Astrocyte (in vitro differentiated cells and primary cell): Measurements from ENCODE around the gene EXOC6. TPM values are rescaled to one million over a fixed set of nuclear protein-coding genes. Genes with fewer than 3 reads are reported as not detected.

Source experiments
- DNase-seq: peaks from one replicate; pipeline ENCODE4 v3.0.0-alpha.2; 2010; ENCODE audit warnings: low read depth
- FAIRE-seq: peaks from 2 replicates; lab custom pipeline; 2011; peaks lifted over from hg19 to GRCh38; lab: Jason Lieb, UNC
- H2AFZ ChIP-seq: 2 replicates; pipeline ENCODE4 v1.6.0; 2012; ENCODE audit warnings: low read depth, low read length, inconsistent platforms
- H3K27ac ChIP-seq: 2 replicates; pipeline ENCODE4 v1.5.1; 2011; ENCODE audit warnings: low read depth, low read length, inconsistent platforms
- H3K27me3 ChIP-seq: 2 replicates; pipeline ENCODE4 v1.6.0; 2011; ENCODE audit warnings: low read length, inconsistent platforms; ENCODE audit not compliant: insufficient read depth
- H3K36me3 ChIP-seq: 2 replicates; pipeline ENCODE4 v1.5.1; 2011; ENCODE audit warnings: low read length, inconsistent platforms; ENCODE audit not compliant: insufficient read depth
- H3K4me1 ChIP-seq: 2 replicates; pipeline ENCODE4 v1.5.1; 2011; ENCODE audit warnings: low read length, inconsistent platforms; ENCODE audit not compliant: insufficient read depth
- H3K4me2 ChIP-seq: 2 replicates; pipeline ENCODE4 v1.6.0; 2012; ENCODE audit warnings: low read length, inconsistent platforms
- H3K4me3 ChIP-seq: 2 replicates; pipeline ENCODE4 v1.5.1; 2011; ENCODE audit warnings: low read depth, mild to moderate bottlenecking, low read length, inconsistent platforms; ENCODE audit not compliant: insufficient read depth
- H3K79me2 ChIP-seq: 2 replicates; pipeline ENCODE4 v1.6.0; 2012; ENCODE audit warnings: mild to moderate bottlenecking, low read length, inconsistent platforms; ENCODE audit not compliant: insufficient read depth
- H3K9ac ChIP-seq: 2 replicates; pipeline ENCODE4 v1.6.0; 2012; ENCODE audit warnings: mild to moderate bottlenecking, low read length, inconsistent platforms
- H3K9me3 ChIP-seq: 2 replicates; pipeline ENCODE4 v1.5.1; 2012; ENCODE audit warnings: low read depth, mild to moderate bottlenecking, low read length, inconsistent platforms; ENCODE audit not compliant: insufficient read depth
- H4K20me1 ChIP-seq: 2 replicates; pipeline ENCODE4 v1.6.0; 2012; ENCODE audit warnings: low read length, inconsistent platforms; ENCODE audit not compliant: insufficient read depth
- H3K27ac Mint-ChIP-seq: one replicate; pipeline ENCODE4 v1.8.0; 2021; ENCODE audit warnings: mild to moderate bottlenecking, mixed read lengths; ENCODE audit not compliant: unreplicated experiment
- H3K27me3 Mint-ChIP-seq: one replicate; pipeline ENCODE4 v1.8.0; 2021; ENCODE audit warnings: low read depth, mixed read lengths; ENCODE audit not compliant: unreplicated experiment
- H3K36me3 Mint-ChIP-seq: one replicate; pipeline ENCODE4 v1.8.0; 2021; ENCODE audit warnings: low read depth, mixed read lengths; ENCODE audit not compliant: unreplicated experiment
- H3K4me1 Mint-ChIP-seq: one replicate; pipeline ENCODE4 v1.8.0; 2021; ENCODE audit warnings: low read depth, mixed read lengths; ENCODE audit not compliant: unreplicated experiment
- H3K4me3 Mint-ChIP-seq: one replicate; pipeline ENCODE4 v1.8.0; 2021; ENCODE audit warnings: mild to moderate bottlenecking, moderate library complexity, mixed read lengths; ENCODE audit not compliant: unreplicated experiment
- H3K9me3 Mint-ChIP-seq: one replicate; pipeline ENCODE4 v1.8.0; 2021; ENCODE audit warnings: mild to moderate bottlenecking, mixed read lengths; ENCODE audit not compliant: unreplicated experiment
- CTCF ChIP-seq: IDR thresholded peaks from 2 replicates; pipeline ENCODE4 v1.5.1; 2011; ENCODE audit warnings: low read depth, mild to moderate bottlenecking, inconsistent platforms, low read length, moderate library complexity; ENCODE audit not compliant: insufficient read depth
- EZH2 ChIP-seq: IDR thresholded peaks from 2 replicates; pipeline ENCODE4 v1.6.1; 2012; ENCODE audit warnings: mild to moderate bottlenecking, low read length, inconsistent platforms; ENCODE audit not compliant: insufficient read depth
- total RNA-seq: library from RNA; stranded (reverse); gene quantifications from 2 replicates; pipeline ENCODE4 v1.2.1, GENCODE V29; 2021

EXOC6 gene
- total RNA-seq, 1 donor from 2014 or later, result 4.9 TPM

- peaks cover 4% of the 10 kb centered on the region for H3K27me3 Mint-ChIP-seq
- H2AFZ ChIP-seq, result no peak overlapping the region
- no peak overlapping the region for H3K4me2 ChIP-seq
- FAIRE-seq (no peak), DNase-seq (no peak)
- no peak overlapping the region for H3K4me3 ChIP-seq
- H3K27me3 ChIP-seq, result no peaks in the 10 kb centered on the region
- H3K27ac ChIP-seq, result no peak overlapping the region
- no peaks in the 10 kb centered on the region for H3K4me1 Mint-ChIP-seq
- H3K9ac ChIP-seq, result no peak overlapping the region
- TF ChIP-seq CTCF (no peak), EZH2 (no peak)
- no peaks in the 10 kb centered on the region for H3K9me3 ChIP-seq
- H3K9me3 Mint-ChIP-seq, result peaks cover 5% of the 10 kb centered on the region
- no peak overlapping the region for H3K4me3 Mint-ChIP-seq
- H3K36me3 Mint-ChIP-seq, result no peaks in the 10 kb centered on the region
- H3K79me2 ChIP-seq, result no peaks in the 10 kb centered on the region
- H3K4me1 ChIP-seq, result no peaks in the 10 kb centered on the region
- no peak overlapping the region for H3K27ac Mint-ChIP-seq
- H4K20me1 ChIP-seq, result no peaks in the 10 kb centered on the region
- H3K36me3 ChIP-seq, result no peaks in the 10 kb centered on the region
These were observed 48.1 kb upstream of the EXOC6 start for GRCh38 chr10:92800134-92800733.

- no peak overlapping the region for H2AFZ ChIP-seq
- no peaks in the 10 kb centered on the region for H3K79me2 ChIP-seq
- no peaks in the 10 kb centered on the region for H4K20me1 ChIP-seq
- Mint-ChIP-seq H3K27ac (no peak overlapping the region), H3K36me3 (no peaks in the 10 kb centered on the region), H3K9me3 (no peaks in the 10 kb centered on the region), H3K4me3 (no peak overlapping the region), H3K27me3 (peaks cover 4% of the 10 kb centered on the region), H3K4me1 (no peaks in the 10 kb centered on the region)
- no peaks in the 10 kb centered on the region for H3K27me3 ChIP-seq
- no peak for DNase-seq
- no peaks in the 10 kb centered on the region for H3K4me1 ChIP-seq
- no peak for FAIRE-seq
- H3K36me3 ChIP-seq, result no peaks in the 10 kb centered on the region
- H3K27ac ChIP-seq, result no peak overlapping the region
- H3K9ac ChIP-seq, result no peak overlapping the region
- no peak overlapping the region for H3K4me3 ChIP-seq
- H3K4me2 ChIP-seq, result no peak overlapping the region
- H3K9me3 ChIP-seq, result no peaks in the 10 kb centered on the region
- no peak for TF ChIP-seq CTCF
These were observed 46.1 kb upstream of the EXOC6 start for GRCh38 chr10:92801978-92802872.

GRCh38 chr10:92809840-92810239, 38.5 kb upstream of the EXOC6 start:
- DNase-seq (no peak), FAIRE-seq (no peak)
- Mint-ChIP-seq H3K4me1 (no peaks in the 10 kb centered on the region), H3K27me3 (peaks cover 4% of the 10 kb centered on the region), H3K27ac (no peak overlapping the region), H3K9me3 (no peaks in the 10 kb centered on the region), H3K36me3 (no peaks in the 10 kb centered on the region), H3K4me3 (no peak overlapping the region)
- Histone ChIP-seq H2AFZ (no peak overlapping the region), H3K36me3 (no peaks in the 10 kb centered on the region), H4K20me1 (no peaks in the 10 kb centered on the region), H3K27ac (no peak overlapping the region), H3K4me2 (no peak overlapping the region), H3K9me3 (no peaks in the 10 kb centered on the region), H3K4me3 (no peak overlapping the region), H3K27me3 (no peaks in the 10 kb centered on the region), H3K9ac (no peak overlapping the region), H3K4me1 (no peaks in the 10 kb centered on the region), H3K79me2 (no peaks in the 10 kb centered on the region)
- TF ChIP-seq CTCF (no peak), EZH2 (no peak)
